Endothelial cell of umbilical vein (primary cell): ENCODE measurements around the gene ZBTB40.

Source experiments
- CTCF ChIP-seq, 2 donors: IDR thresholded peaks; 1 replicate in 1 of 2; 2 replicates in 1 of 2; pipeline ENCODE4 v1.5.1; 2011; ENCODE audit warnings: low read length in 2 of 2, mild to moderate bottlenecking in 2 of 2, moderate library complexity in 2 of 2, control low read depth in 1 of 2, inconsistent platforms in 1 of 2, low read depth in 1 of 2; ENCODE audit not compliant: insufficient read depth in 1 of 2; ENCODE audit errors: extremely low read depth in 1 of 2
- EZH2 ChIP-seq: IDR thresholded peaks from 2 replicates; pipeline ENCODE4 v1.6.1; 2012; ENCODE audit warnings: borderline replicate concordance, low read depth, mild to moderate bottlenecking, moderate library complexity, low read length, inconsistent platforms; ENCODE audit not compliant: severe bottlenecking
- FOS ChIP-seq: IDR thresholded peaks from 2 replicates; pipeline ENCODE4 v1.6.1; 2011; ENCODE audit warnings: mild to moderate bottlenecking, low read length, moderate library complexity, borderline replicate concordance; ENCODE audit not compliant: insufficient read depth
- MAX ChIP-seq: IDR thresholded peaks from 2 replicates; pipeline ENCODE4 v1.6.1; 2011; ENCODE audit not compliant: insufficient read depth, insufficient read length
- POLR2A ChIP-seq: IDR thresholded peaks from 2 replicates; pipeline ENCODE4 v1.6.1; 2012; ENCODE audit warnings: low read depth, mild to moderate bottlenecking, control low read depth, low read length

- TF ChIP-seq MAX (no peak), CTCF (IDR thresholded peaks at IDR 0.05; ENCODE audit: extremely low read depth in 1 of 2, insufficient read depth in 1 of 2, low read depth in 1 of 2, low read length in 2 of 2) (no peak), POLR2A (no peak), EZH2 (no peak), FOS (no peak)
These were observed 20.0 kb downstream of the ZBTB40 start for GRCh38 chr1:22471610-22472009.
